ENCODE measurements around the gene DCTPP1.

The DCTPP1 gene

DNA sequence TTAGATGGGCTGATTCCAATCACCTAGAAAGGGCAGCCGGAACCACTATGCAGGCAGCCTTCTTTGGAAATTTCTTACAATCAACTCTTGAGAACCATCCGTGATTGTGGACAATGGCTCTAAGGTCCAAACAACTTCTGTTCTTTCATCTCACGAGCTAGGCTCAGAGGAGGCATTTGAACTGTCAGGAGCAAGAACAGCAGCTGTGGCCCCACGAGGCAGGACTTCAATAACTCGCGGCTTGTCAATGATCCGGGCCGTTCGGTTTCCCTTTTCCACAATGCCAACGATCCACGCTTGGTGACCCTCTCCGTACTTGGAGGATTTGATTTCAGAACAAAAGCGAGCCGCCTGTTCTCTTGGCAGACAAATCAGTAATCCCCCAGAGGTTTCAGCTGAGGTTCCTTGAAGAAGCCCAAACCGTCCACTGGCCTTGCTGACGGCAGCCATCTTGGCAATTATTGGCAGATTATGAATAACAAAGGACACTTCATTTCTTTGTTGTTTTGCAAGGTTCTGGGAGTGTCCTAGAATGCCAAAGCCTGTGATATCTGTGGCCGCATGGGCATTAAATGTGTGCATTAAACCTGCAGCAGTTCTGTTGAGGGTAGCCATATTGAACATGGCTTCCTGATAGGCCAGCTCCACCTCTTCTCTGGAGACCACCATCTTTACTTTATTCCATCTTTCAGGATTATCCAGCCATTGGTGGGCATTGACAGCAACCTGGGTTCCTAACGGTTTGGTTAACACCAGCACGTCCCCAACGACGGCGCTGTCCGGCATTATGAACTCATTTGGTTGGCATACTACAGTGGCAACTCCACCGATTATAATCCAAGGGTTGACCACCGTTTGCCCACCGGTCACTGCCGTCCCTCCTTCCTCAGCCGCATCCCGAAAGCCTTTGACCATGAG lies 14.7 kb upstream of the DCTPP1 start (continued):
- TF ChIP-seq ZSCAN23 (tag by site-specific recombination; IDR thresholded peaks at IDR 0.05) (no peak), ZNF624 (tag by site-specific recombination; IDR thresholded peaks at IDR 0.05) (no peak), SETDB1 (IDR thresholded peaks at IDR 0.05; ENCODE audit: insufficient read length, low read length) (peak; percentile 45), ZNF24 (tag by site-specific recombination; IDR thresholded peaks at IDR 0.05) (no peak), ZXDB (tag by site-specific recombination; IDR thresholded peaks at IDR 0.05) (no peak), YY1 (tag by site-specific recombination; IDR thresholded peaks at IDR 0.05) (peak; percentile 85), ZNF335 (tag by site-specific recombination; conservative IDR thresholded peaks at IDR 0.05) (no peak), ZFHX2 (tag by site-specific recombination; conservative IDR thresholded peaks at IDR 0.05) (no peak), ZNF112 (tag by site-specific recombination; IDR thresholded peaks at IDR 0.05) (no peak), ZNF10 (tag by site-specific recombination; IDR thresholded peaks at IDR 0.05) (no peak), MEIS1 (CRISPR knock-in tag; IDR thresholded peaks at IDR 0.05; ENCODE audit: borderline replicate concordance) (no peak), ZFP41 (tag by site-specific recombination; IDR thresholded peaks at IDR 0.05; ENCODE audit: borderline replicate concordance) (no peak), ZNF174 (tag by site-specific recombination; IDR thresholded peaks at IDR 0.05) (no peak), TCF7L2 (IDR thresholded peaks at IDR 0.05; ENCODE audit: borderline replicate concordance, low read depth, low read length) (no peak)
- TF ChIP-seq, protein P1, sequence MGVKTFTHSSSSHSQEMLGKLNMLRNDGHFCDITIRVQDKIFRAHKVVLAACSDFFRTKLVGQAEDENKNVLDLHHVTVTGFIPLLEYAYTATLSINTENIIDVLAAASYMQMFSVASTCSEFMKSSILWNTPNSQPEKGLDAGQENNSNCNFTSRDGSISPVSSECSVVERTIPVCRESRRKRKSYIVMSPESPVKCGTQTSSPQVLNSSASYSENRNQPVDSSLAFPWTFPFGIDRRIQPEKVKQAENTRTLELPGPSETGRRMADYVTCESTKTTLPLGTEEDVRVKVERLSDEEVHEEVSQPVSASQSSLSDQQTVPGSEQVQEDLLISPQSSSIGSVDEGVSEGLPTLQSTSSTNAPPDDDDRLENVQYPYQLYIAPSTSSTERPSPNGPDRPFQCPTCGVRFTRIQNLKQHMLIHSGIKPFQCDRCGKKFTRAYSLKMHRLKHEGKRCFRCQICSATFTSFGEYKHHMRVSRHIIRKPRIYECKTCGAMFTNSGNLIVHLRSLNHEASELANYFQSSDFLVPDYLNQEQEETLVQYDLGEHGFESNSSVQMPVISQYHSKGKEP (tag by site-specific recombination; IDR thresholded peaks at IDR 0.05) = peak; percentile 4; the same call in 1 of the 2 replicates
- TF ChIP-seq, protein P2, sequence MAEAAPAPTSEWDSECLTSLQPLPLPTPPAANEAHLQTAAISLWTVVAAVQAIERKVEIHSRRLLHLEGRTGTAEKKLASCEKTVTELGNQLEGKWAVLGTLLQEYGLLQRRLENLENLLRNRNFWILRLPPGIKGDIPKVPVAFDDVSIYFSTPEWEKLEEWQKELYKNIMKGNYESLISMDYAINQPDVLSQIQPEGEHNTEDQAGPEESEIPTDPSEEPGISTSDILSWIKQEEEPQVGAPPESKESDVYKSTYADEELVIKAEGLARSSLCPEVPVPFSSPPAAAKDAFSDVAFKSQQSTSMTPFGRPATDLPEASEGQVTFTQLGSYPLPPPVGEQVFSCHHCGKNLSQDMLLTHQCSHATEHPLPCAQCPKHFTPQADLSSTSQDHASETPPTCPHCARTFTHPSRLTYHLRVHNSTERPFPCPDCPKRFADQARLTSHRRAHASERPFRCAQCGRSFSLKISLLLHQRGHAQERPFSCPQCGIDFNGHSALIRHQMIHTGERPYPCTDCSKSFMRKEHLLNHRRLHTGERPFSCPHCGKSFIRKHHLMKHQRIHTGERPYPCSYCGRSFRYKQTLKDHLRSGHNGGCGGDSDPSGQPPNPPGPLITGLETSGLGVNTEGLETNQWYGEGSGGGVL (tag by site-specific recombination; IDR thresholded peaks at IDR 0.05) = no peak
- TF ChIP-seq, protein P3, sequence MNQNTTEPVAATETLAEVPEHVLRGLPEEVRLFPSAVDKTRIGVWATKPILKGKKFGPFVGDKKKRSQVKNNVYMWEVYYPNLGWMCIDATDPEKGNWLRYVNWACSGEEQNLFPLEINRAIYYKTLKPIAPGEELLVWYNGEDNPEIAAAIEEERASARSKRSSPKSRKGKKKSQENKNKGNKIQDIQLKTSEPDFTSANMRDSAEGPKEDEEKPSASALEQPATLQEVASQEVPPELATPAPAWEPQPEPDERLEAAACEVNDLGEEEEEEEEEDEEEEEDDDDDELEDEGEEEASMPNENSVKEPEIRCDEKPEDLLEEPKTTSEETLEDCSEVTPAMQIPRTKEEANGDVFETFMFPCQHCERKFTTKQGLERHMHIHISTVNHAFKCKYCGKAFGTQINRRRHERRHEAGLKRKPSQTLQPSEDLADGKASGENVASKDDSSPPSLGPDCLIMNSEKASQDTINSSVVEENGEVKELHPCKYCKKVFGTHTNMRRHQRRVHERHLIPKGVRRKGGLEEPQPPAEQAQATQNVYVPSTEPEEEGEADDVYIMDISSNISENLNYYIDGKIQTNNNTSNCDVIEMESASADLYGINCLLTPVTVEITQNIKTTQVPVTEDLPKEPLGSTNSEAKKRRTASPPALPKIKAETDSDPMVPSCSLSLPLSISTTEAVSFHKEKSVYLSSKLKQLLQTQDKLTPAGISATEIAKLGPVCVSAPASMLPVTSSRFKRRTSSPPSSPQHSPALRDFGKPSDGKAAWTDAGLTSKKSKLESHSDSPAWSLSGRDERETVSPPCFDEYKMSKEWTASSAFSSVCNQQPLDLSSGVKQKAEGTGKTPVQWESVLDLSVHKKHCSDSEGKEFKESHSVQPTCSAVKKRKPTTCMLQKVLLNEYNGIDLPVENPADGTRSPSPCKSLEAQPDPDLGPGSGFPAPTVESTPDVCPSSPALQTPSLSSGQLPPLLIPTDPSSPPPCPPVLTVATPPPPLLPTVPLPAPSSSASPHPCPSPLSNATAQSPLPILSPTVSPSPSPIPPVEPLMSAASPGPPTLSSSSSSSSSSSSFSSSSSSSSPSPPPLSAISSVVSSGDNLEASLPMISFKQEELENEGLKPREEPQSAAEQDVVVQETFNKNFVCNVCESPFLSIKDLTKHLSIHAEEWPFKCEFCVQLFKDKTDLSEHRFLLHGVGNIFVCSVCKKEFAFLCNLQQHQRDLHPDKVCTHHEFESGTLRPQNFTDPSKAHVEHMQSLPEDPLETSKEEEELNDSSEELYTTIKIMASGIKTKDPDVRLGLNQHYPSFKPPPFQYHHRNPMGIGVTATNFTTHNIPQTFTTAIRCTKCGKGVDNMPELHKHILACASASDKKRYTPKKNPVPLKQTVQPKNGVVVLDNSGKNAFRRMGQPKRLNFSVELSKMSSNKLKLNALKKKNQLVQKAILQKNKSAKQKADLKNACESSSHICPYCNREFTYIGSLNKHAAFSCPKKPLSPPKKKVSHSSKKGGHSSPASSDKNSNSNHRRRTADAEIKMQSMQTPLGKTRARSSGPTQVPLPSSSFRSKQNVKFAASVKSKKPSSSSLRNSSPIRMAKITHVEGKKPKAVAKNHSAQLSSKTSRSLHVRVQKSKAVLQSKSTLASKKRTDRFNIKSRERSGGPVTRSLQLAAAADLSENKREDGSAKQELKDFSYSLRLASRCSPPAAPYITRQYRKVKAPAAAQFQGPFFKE (tag by site-specific recombination; IDR thresholded peaks at IDR 0.05; ENCODE audit: borderline replicate concordance) = no peak
- TF ChIP-seq, protein P4, sequence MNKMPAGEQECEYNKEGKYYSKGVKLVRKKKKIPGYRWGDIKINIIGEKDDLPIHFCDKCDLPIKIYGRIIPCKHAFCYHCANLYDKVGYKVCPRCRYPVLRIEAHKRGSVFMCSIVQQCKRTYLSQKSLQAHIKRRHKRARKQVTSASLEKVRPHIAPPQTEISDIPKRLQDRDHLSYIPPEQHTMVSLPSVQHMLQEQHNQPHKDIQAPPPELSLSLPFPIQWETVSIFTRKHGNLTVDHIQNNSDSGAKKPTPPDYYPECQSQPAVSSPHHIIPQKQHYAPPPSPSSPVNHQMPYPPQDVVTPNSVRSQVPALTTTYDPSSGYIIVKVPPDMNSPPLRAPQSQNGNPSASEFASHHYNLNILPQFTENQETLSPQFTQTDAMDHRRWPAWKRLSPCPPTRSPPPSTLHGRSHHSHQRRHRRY (tag by site-specific recombination; IDR thresholded peaks at IDR 0.05) = 0 out of 2 replicates have a peak, but pooled peaks have one; percentile 27
- TF ChIP-seq, protein P5, sequence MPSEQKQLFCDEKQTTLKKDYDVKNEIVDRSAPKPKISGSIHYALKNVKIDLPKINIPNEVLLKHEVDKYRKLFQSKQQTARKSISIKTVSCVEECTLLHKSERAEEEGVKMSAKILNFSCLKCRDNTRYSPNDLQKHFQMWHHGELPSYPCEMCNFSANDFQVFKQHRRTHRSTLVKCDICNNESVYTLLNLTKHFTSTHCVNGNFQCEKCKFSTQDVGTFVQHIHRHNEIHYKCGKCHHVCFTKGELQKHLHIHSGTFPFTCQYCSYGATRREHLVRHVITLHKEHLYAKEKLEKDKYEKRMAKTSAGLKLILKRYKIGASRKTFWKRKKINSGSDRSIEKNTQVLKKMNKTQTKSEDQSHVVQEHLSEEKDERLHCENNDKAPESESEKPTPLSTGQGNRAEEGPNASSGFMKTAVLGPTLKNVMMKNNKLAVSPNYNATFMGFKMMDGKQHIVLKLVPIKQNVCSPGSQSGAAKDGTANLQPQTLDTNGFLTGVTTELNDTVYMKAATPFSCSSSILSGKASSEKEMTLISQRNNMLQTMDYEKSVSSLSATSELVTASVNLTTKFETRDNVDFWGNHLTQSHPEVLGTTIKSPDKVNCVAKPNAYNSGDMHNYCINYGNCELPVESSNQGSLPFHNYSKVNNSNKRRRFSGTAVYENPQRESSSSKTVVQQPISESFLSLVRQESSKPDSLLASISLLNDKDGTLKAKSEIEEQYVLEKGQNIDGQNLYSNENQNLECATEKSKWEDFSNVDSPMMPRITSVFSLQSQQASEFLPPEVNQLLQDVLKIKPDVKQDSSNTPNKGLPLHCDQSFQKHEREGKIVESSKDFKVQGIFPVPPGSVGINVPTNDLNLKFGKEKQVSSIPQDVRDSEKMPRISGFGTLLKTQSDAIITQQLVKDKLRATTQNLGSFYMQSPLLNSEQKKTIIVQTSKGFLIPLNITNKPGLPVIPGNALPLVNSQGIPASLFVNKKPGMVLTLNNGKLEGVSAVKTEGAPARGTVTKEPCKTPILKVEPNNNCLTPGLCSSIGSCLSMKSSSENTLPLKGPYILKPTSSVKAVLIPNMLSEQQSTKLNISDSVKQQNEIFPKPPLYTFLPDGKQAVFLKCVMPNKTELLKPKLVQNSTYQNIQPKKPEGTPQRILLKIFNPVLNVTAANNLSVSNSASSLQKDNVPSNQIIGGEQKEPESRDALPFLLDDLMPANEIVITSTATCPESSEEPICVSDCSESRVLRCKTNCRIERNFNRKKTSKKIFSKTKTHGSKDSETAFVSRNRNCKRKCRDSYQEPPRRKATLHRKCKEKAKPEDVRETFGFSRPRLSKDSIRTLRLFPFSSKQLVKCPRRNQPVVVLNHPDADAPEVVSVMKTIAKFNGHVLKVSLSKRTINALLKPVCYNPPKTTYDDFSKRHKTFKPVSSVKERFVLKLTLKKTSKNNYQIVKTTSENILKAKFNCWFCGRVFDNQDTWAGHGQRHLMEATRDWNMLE (tag by site-specific recombination; conservative IDR thresholded peaks at IDR 0.05; ENCODE audit: low read depth) = no peak
- TF ChIP-seq, protein P6, sequence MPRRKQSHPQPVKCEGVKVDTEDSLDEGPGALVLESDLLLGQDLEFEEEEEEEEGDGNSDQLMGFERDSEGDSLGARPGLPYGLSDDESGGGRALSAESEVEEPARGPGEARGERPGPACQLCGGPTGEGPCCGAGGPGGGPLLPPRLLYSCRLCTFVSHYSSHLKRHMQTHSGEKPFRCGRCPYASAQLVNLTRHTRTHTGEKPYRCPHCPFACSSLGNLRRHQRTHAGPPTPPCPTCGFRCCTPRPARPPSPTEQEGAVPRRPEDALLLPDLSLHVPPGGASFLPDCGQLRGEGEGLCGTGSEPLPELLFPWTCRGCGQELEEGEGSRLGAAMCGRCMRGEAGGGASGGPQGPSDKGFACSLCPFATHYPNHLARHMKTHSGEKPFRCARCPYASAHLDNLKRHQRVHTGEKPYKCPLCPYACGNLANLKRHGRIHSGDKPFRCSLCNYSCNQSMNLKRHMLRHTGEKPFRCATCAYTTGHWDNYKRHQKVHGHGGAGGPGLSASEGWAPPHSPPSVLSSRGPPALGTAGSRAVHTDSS (tag by site-specific recombination; IDR thresholded peaks at IDR 0.05) = no peak
